ENCODE results near the gene CLEC19A.
"Not testable (repeated sequence)": the region's sequence is repeated elsewhere in the genome, so short reads cannot be mapped to it uniquely, and the experiment has no call there.

The CLEC19A gene

DNA sequence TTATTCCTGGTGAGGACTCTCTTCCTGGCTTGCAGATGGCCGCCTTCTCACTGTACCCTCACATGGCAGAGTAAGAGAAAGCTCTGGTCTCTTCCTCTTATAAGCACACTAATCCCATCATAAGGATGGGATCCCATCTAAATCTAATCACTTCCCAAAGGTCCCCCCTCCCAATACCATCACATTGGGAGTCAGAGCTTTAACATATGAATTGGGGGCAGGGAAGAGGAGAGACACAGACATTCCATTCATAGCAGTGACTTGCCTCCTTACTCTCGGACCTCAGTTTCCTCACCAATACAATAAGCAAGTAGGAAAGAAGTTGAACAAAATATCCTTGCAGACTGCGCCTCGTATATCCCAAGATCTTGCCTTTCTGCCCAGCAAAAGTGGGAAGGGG is 1.7 kb downstream of the CLEC19A start:
- DNase-seq: no peak

DNA sequence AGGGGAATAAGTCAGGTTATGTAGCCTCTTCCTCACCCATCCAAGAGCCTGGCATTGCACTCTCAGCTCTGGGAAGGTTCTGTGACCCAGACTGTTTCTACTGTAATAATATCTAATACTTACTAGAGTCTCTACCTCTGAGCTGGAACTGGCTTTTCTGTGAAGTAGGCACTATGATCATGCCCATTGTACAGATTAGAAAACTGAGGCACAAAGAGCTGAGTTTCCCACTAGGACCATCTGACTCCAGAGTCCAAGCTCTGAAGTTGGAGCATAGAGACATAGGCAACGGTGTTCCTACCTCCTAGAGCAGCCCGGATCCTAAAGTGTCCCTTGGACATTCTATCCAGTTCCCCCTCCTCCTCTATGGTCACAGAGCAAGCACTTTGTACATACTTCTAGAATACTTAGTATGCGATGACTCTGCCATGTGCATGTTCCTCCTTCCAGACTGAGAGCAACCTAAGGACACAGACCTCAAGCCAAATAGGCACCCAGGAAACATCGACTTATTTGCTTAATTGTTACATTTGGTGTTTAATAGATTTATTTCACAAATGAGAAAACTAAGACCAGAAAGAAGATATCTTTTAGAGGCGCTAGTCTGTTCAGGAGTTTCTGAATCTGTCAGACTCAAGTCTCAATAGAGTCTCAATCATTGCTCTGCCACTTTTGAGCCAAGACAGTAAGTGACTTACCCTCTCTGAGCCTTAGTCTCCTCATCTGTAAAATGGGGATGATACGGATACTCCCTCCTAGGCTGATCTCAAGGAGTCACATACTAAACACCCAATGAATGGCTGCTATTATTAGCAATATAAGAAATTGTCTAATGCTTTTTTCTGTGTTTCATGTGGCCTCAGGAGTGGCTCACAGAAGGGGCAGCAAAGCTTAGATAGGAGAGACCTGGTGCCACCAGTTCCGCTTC is 3.6 kb downstream of the CLEC19A start:
- no peak for DNase-seq

DNA sequence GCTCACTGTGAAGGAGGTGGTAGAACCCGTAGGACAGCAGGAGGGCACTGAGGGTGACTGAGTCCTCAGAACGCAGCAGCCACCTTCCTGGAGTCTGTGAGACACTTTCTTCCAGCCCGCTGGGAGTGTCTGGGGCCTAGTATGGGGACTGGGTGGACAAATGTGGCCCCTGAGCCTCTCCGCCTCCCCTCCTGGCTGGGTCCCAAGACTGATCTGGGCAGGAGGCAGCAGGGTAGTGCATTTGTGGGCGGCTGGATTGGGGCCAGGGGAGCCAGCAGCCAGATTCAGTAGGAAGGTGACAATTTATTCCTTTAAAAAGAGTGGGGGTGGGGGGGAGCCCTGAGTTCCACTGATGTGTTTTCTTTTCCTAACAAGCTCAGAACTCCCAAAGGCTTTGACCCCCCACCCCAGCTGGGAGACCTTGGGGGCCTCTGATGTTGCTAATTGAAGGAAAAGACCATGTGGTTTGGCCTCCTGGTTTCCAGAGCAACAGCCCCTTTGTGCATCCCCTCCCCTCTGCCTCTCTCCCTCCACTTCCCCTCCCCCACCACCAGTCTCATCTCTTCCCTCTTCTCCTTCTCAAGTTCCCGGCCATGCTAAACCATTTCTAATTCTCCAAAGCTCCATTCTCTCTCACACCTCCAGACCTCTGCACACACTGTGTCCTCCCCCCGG is 4.4 kb downstream of the CLEC19A start:
- DNase-seq: no peak

DNA sequence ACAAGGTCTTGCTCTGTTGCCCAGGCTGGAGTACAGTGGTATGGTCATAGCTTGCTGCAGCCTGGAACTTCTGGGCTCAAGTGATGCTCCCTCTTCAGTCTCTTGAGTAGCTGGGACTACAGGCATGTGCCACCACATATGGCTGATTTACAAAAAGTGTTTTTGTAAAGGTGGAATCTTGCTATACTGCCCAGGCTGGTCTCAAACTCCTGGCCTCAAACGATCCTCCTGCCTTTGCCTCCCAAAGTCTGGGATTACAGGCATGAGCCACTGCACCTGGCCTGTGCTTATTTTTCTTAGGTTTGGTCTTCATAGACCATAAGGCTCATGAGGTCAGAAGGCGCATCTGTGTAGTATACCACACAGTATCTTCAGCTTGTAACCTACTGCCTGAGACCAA is 5.3 kb downstream of the CLEC19A start:
- DNase-seq: no peak

DNA sequence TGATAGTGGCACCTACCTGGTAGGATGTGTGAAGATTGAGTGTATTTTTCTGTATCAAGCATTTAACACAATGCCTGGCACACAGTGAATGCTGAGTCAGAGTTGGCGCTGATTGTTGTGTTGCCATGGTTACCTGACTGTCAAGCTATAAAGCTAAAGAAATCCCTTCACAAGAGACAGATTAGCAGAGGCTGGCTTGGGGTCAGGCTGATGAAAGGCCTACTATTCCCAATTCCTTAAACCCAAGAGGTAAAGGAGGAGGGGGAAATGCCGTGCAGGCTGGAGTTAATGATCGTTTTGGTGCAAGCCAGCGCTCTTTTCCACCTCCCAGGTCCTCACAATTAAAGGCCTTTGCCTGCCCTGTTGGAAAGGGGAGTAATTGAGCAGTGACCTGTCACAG is 5.9 kb downstream of the CLEC19A start:
- DNase-seq: no peak

DNA sequence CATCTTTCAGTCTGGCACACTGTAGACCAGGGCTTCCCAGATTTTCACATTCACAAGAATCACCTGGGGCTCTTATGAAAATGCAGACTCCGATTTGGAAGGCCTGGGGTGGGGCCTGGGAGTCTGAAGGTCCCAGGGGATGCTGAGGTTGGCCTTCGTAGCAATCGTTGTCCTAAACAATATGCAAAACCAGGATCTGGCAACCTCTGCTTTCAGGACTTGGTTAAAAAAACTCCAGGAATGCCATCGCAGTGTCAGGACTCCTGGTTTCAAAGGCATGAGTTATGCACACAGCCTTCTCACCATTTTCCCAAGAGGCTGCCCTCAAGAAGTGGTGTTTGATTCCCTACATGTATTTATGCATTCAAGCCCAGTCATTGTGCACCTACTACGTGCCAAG is 6.7 kb downstream of the CLEC19A start:
- no peak for DNase-seq

DNA sequence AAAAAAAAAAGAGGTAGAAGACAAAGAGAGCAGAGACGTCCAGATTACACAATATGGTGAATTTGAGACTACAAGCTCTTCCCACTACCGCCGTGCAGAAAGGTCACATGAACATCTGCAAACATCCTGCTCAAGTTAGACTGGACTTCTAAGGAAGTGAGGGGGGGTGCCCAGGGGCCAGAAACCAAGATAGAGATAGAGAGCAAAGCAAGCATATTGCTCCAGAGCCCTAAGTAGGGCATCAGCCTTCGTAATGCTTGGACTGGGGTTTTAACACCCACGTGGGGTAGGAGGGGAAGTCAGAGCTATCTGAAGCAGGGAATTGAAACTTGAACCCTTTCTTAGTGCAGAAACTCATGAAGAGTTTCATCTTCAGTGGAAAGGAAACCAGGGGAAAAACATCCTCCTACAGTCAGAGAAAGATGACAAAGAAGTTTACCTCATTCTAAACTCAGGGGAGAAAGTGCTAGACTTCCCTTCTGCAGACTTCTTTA is 8.7 kb downstream of the CLEC19A start:
- DNase-seq: no peak

DNA sequence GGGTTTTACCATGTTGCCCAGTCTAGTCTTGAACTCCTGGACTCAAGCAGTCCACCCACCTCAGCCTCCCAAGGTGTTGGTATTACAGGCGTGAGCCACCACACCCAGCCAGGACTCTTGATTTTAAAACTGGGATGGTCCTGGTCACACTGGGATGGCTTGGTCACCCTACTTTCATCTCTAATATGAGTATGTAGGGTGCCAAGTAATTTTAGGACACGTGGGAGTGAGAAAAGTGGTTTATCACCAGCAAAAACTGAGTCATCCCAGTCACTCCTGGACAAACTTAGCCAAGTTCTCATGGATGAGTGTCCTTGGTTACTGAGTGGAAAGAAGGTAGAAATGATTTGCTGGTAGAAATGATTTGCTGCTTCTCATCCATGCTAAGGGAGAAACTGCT is 9.9 kb downstream of the CLEC19A start:
- no peak for DNase-seq

DNA sequence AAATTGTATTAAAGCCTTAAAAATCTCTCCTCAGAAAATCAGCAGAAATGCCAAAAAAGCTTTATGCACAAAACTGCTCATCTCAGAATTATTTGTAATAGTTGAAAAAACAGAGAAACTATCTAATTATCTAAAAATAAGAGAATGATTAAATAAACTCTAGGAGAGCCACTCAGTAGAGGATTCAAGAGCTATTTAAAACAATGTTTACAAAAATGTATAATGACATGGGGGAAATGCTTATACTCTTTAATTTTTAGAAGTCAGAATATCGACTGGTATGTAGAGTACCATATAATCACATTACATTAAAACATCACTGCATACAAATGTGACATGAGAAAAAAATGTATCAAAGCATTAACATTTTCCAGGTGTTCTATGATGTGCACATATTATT is 11.9 kb downstream of the CLEC19A start:
- DNase-seq: no peak

DNA sequence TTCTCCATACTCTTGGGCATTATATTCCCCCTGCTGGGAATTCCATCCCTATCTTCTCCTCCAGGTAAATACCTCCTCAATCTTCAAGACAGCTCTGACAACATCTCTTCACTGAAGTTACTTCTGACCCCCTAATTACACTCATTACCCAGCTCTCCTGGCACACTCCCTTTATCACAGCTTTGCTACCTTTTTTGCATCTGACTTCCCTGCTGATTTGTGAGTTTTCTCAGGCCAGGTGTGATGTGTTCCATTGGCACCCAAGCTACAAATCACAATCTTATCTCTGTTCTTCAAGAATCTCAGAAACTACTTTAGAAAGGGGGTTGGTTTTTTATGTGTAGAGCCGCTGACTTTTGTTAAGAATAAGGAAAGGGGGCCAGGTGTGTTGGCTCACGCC is 14.0 kb downstream of the CLEC19A start:
- no peak for DNase-seq

DNA sequence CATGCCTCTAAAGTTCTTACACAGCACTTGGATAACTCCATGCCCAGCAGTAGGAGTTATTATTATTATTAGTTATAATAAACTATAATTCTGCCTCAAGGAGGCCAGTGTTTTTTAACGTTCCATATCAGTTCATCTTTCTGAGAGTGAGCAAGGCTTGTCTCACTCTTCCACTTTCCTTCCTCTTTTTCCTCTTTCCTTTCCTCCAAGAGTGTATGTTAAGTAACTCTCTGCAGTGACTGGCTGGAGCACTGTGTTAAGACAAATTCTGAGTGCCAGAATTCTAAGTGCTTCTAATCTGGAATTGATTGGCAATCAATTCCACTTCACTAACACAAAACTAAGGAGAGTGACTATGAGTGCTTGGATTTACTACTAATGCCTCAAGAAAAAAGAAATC is 16.4 kb downstream of the CLEC19A start:
- no peak for DNase-seq

DNA sequence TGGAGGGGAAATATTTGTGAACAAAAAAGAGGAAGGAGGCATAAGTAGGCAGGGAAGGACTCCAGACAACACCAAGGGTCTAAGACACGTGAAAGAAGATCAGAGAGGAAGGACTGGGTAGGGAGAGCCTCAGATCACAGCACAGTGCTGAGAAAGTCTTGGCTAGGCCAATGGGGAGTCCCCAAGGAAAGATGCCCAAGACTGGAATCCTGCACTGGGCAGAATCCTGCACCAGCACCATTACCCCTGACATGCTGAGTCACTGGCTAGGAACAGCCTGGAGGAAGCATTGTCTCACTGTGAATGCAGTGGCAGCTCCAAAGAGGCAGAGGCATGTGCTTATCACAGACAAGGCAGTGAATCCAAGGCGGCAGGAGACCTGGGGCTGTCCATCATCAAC is 19.2 kb downstream of the CLEC19A start:
- no peak for DNase-seq

DNA sequence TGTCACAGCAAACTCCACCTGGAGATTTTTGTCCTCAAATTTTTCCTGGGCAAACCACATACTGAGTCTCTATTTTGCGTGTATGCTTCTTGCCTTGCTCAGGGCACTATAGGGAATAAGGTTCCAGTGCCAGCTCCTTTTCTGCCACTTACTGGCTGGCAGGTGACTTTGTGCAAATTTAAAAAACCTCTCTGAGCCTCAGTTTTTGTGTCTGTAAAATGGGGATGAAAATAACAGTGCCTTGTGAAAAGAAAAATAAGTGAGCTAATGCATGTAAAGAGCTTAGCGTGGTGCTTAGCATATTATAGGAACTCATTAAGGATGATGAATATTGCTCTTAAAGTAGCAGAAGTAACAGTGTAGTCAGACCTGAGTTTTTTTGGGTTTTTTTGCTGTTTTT is 19.9 kb downstream of the CLEC19A start:
- no peak for DNase-seq

DNA sequence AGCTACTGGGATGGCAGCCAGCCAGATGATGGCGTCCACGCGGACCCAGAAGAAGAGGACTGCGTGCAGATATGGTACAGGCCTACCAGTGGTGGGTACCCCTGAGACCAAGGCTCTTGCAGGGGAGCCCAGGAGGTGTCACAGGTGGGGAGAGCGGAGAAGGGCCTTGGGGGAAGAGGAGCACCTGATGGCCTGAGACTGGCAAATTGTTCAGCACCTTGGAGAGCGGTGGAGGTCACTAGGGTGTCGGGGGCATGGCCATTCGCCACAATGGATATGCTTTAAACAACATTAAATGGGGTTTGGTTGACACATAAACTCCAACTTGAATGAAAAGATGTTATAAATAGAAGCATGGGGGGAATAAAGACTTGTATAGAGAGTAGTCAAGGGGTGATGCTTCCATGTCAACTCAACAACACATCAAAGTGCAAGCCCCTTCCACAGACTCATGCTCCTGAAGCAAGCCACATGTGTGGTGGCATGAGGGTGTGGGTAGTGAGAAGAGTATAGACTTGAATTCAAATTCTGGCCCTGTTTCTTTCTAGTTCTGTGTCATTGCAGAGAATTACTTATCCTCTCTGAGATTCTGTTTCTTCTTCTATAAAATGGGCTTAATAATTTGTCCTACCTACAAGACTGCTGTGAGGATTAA is 22.2 kb downstream of the CLEC19A start:
- no peak for DNase-seq

DNA sequence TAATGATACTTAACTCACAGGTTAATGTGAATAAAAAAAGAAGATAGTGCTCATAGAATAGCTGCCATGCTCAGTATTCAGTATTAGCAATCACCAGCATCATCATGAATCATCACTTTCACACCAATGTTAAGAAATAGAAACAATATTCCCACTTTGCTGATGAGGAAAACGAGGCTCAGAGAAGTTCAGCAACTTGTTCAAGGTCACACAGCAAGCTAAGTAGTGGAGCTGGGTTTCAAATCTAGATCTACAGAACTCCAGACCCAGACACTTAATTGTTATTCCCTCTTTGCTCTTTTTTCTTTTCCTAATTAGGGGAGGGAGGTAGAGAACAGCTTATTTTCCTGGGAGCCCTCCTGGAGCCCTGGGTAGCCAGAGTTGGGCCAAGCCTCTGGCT is 22.9 kb downstream of the CLEC19A start:
- DNase-seq: no peak

DNA sequence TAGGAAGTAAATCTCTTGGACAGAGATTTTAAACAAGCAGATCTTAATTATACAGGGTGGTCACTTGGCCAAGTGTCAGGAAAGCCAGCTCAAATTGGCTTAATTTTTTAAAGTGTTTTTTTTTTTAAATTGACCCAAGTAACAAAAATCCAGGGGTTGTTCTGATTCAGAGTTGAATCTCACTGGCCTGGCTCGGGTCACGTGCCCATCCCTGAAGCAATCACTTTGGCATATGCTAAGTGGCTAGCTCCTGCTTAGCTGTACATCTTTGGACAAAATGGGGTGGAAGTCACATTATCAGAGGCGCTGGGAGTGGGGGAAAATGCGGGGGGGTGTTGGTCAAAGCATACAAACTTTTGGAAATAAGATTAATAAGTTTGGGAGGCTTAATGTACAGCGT is 23.6 kb downstream of the CLEC19A start:
- no peak for DNase-seq

DNA sequence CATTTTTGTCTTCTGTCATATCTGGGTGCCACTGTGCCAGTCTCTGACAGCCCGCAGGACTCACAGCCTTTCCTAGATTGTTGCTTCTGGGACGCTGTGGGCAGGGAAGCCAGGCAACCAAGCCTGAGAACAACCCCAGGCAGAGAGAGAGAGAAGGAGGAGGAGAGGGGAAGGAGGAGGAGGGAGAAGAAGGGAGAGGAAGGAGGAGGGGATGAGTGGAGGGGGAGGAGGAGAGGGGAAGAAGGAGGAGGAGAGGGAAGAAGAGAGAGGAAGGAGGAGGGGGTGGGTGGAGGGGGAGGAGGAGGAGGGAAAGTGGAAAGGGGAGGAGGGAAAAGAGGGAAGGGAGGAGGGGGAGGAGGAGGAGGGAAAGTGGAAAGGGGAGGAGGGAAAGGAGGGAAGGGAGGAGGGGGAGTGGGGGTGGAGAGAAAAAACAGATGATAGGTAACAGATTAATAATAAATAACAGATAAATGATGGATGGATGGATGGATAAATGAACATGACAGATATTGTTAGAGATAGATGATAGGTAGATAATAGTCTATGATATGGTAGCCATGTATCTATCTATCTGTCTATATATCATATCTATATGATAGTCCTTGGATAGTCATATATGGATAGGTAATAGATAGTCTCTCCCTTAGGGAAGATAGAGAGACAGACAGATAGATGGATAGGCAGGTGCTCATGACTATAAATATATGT is 29.3 kb downstream of the CLEC19A start:
- no peak for DNase-seq

DNA sequence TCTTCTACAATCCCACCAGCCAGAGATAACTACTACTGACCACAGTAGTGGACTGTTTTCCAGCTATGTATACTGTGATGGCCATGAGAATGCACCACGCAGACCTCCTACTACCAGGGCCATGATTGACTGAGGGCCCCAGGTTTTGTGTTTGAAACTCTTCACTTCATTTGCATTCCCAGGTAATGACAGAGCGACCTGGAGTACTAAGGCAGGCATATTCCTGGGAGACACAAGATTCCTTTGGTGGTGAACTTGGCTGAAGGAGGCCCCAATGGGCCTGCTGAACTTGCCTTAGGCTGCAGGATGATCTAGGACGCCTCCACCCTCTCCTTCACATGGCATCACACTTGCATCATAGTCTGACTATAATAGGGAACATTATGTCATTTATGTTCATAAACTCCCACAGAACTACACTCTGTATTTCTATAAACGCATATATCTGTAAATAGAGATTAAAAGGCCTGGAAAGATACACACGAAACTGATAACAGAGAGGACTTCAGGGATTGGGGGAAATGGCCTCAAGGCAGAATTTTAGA is 30.4 kb downstream of the CLEC19A start:
- no peak for DNase-seq

DNA sequence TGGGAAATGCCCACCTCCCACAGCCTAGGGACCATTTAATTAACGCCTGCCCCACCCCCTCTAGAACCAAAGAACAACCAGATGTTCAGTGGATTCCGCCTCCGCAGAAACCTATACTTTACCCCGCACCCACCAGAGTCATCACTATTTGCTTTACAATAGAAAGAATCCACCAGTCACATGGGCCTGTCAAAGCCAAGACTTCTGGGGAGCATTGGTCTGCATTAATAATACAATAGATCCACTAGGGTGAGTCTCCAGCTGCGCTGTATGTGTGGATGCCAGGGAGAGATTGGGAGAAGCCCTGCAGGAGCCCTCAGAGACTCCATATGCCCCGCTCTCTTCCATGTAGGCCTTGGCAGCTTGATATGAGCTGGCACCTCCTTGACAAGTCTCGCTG is 31.3 kb downstream of the CLEC19A start:
- DNase-seq: no peak

DNA sequence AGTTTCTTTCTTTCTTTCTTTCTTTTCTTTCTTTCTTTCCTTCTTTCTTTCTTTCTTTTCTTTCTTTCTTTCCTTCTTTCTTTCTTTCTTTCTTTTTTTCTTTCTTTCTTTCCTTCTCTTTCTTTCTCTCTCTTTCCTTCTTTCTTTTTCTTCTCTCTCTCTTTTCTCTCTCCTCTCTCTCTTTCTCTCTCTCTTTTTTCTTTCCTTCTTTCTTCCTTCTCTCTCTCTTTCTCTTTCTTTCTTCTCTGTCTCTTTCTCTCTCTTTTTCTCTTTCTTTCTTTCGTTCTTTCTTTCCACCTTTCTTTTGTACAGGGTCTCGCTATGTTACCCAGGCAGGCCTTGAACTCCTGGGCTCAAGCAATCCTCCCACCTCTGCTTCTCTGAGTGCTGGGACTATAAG is 35.7 kb downstream of the CLEC19A start:
- DNase-seq: not testable (repeated sequence)

DNA sequence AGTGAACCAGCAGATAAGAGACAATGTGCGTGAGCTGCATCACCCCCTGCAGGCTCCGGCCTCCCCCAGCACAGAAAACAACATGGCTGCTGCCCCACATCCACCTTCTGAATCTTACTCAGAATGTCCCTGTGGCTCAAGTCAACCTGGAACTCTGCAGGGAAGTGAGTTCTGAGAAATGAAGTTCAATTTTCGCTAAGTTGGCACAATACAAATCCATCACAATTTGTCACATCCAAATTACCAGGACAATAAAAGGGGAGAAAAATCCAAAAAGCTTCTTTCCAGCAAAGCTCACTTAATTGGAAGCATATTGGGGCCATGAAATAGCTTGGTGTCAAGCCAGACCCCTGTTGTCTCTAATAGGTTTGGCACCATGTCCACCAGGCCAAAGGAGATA is 38.1 kb downstream of the CLEC19A start:
- DNase-seq: no peak

DNA sequence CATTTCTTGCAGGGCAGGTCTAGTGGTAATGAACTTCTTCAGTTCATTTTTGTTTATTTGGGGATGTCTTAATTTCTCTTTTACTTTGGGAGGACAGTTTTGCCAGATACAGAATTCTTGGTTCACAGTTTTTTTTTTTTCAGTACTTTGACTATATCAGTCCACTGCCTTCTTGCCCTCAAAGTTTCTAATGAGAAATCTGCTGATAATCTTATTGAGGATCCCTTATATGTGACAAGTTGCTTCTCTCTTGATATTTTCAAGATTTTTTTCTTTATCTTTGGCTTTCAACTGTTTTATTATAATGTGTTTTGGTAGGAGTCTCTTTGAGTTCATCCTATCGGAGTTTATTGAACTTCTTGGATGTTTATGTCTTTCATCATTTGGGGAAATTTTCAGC is 42.8 kb downstream of the CLEC19A start:
- DNase-seq: no peak

DNA sequence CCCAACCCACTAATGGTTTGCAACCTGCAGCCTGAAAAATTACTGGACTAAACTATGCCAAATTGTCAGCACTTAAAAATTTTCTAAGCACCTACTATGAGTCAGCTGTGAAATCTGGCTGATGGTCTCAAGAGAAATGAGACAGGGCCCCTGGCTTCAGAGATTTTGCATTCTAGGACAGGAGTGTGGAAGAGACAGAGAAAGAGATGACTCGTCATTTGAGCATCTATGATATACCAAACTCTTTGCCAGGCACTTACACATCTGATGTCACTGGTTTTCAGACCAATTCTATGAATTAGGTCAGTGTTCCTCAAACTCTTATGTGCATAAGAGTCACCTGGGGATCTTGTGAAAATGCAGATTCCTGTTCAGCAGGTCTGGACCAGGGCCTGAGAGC is 44.4 kb downstream of the CLEC19A start:
- DNase-seq: no peak

Measured in fibroblast of skin of right quadriceps (primary cell).